HG03457 (cell line): Measurements from ENCODE around the gene HIVEP1.

Source experiments
- ATAC-seq: cut with Tn5 transposase; IDR thresholded peaks from one replicate; pipeline ENCODE4 v1.9.1; 2021; ENCODE audit warnings: moderate number of reproducible peaks; ENCODE audit not compliant: unreplicated experiment

HIVEP1 gene

GRCh38 chr6:12012038-12012557 is at the start of gene HIVEP1:
TSS of gene HIVEP1 (plus strand) at chr6:12012312. CDS start at chr6:12015629, 3,317 bp downstream.
- ATAC-seq, result no peak

GRCh38 chr6:11963756-11964500 is 48.2 kb upstream of the HIVEP1 start:
- ATAC-seq, result no peak

- ATAC-seq, result no peak
Observed at GRCh38 chr6:11964729-11965335, 47.3 kb upstream of the HIVEP1 start.

GRCh38 chr6:11965499-11965898 is 46.6 kb upstream of the HIVEP1 start:
- no peak for ATAC-seq

GRCh38 chr6:11968241-11968806 is 43.8 kb upstream of the HIVEP1 start:
- no peak for ATAC-seq

- ATAC-seq, result no peak
Observed at GRCh38 chr6:11969092-11969491, 43.0 kb upstream of the HIVEP1 start.

GRCh38 chr6:11970114-11970513 is 42.0 kb upstream of the HIVEP1 start:
- ATAC-seq, result no peak

GRCh38 chr6:11971154-11971553 is 41.0 kb upstream of the HIVEP1 start:
- ATAC-seq, result no peak

GRCh38 chr6:11972270-11972669 is 39.8 kb upstream of the HIVEP1 start:
- no peak for ATAC-seq

- ATAC-seq, result no peak
Observed at GRCh38 chr6:11972806-11973205, 39.3 kb upstream of the HIVEP1 start.

- ATAC-seq, result no peak
Observed at GRCh38 chr6:11973238-11973637, 38.9 kb upstream of the HIVEP1 start.

GRCh38 chr6:11974089-11974488 is 38.0 kb upstream of the HIVEP1 start:
- no peak for ATAC-seq

- peak; percentile 75 for ATAC-seq
Observed at GRCh38 chr6:11975353-11975977, 36.6 kb upstream of the HIVEP1 start.

GRCh38 chr6:11976489-11976888 is 35.6 kb upstream of the HIVEP1 start:
- no peak for ATAC-seq

GRCh38 chr6:11977193-11977592 is 34.9 kb upstream of the HIVEP1 start:
- ATAC-seq, result no peak

GRCh38 chr6:11977738-11978137 is 34.4 kb upstream of the HIVEP1 start:
- ATAC-seq, result no peak

GRCh38 chr6:11978169-11978987 is 33.7 kb upstream of the HIVEP1 start:
- no peak for ATAC-seq

- no peak for ATAC-seq
Observed at GRCh38 chr6:11979866-11980265, 32.2 kb upstream of the HIVEP1 start.

- no peak for ATAC-seq
Observed at GRCh38 chr6:11983306-11983705, 28.8 kb upstream of the HIVEP1 start.

- no peak for ATAC-seq
Observed at GRCh38 chr6:11987386-11987785, 24.7 kb upstream of the HIVEP1 start.

- no peak for ATAC-seq
Observed at GRCh38 chr6:11989386-11989785, 22.7 kb upstream of the HIVEP1 start.
